Measurements from ENCODE around the gene TMEM214.

The TMEM214 gene

DNA sequence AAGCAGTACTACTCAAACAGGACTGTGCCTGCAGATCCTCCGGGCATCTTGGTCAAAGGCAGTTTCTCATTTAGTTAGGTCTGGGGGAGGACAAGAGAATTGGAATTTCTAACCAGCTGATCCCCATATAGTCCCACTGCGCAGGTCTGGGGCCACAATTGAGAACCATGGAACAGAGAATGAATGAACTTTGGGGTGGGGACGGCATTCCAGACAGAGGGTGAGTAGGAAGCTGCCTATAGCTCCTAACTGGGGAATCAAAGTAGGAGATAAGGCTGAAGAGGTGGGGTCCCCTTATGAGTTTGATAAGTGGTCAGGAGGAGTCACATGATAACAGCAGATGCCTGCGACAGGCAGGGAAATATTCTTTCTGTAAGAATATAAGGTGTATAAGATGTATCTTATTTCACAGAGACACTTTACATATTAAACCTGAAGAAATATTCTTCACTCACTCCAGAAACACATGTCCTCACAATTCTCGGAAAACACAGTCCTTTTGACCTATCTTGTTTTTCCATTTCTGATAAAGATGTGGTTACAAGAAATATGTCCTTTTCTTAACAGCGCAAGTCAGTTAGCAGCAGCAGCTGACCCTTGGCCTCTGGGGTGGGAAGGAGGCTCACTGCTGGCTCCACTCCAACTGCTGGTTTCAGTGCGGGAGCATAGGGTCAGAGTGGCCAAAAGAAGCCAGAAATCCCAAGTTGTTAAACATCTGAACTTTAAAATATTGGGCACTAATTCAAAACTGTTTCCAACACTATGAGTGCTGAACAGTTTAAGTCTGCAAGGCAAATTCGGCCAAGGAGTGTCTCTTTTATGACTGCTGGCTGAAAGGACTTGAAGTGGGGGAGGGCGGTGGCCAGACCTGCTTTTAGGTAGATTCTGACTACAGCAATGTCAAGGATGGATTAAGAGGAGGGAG is 12.6 kb upstream of the TMEM214 start:
- ChIA-PET CTCF (interaction anchor here (0.7 to 7.2 kb wide), 2 partner anchors 58 to 67 kb away, joined by 3 to 153 read pairs; no protein-coding TSS in a partner anchor), POLR2A (interaction anchor here (1.0 to 1.4 kb wide), 2 partner anchors 52 to 65 kb away, joined by 3 to 5 read pairs; no protein-coding TSS in a partner anchor)
- TF ChIP-seq ZNF384 (IDR thresholded peaks at IDR 0.05) (no peak), SP1 (IDR thresholded peaks at IDR 0.05) (no peak), FOXK2 (IDR thresholded peaks at IDR 0.05) (no peak), ARNT (IDR thresholded peaks at IDR 0.05) (no peak), HDGF (IDR thresholded peaks at IDR 0.05; ENCODE audit: borderline replicate concordance) (no peak), SUZ12 (IDR thresholded peaks at IDR 0.05) (no peak), FOXA1 (IDR thresholded peaks at IDR 0.05) (no peak), NFRKB (IDR thresholded peaks at IDR 0.05) (no peak), L3MBTL2 (conservative IDR thresholded peaks at IDR 0.05) (no peak), FOXM1 (IDR thresholded peaks at IDR 0.05; ENCODE audit: borderline replicate concordance) (no peak), ELF4 (IDR thresholded peaks at IDR 0.05) (no peak)
- TF ChIP-seq, protein P1, sequence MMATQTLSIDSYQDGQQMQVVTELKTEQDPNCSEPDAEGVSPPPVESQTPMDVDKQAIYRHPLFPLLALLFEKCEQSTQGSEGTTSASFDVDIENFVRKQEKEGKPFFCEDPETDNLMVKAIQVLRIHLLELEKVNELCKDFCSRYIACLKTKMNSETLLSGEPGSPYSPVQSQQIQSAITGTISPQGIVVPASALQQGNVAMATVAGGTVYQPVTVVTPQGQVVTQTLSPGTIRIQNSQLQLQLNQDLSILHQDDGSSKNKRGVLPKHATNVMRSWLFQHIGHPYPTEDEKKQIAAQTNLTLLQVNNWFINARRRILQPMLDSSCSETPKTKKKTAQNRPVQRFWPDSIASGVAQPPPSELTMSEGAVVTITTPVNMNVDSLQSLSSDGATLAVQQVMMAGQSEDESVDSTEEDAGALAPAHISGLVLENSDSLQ (IDR thresholded peaks at IDR 0.05): no peak
- DNase-seq (ENCODE audit: extremely low spot score): no peak

- CTCF ChIA-PET: interaction anchor here (0.7 kb wide), 1 partner anchor 9 kb away, joined by 3 read pairs; no protein-coding TSS in a partner anchor
- POLR2A ChIA-PET: interaction anchor here (0.5 kb wide), 1 partner anchor 30 kb away, joined by 3 read pairs; no protein-coding TSS in a partner anchor
- no peak for TF ChIP-seq TARDBP (IDR thresholded peaks at IDR 0.05)
- TF ChIP-seq NFRKB (IDR thresholded peaks at IDR 0.05): no peak
- no peak for TF ChIP-seq BHLHE40 (IDR thresholded peaks at IDR 0.05; ENCODE audit: borderline replicate concordance)
- TF ChIP-seq, protein P1 (IDR thresholded peaks at IDR 0.05): no peak
- no peak for DNase-seq (ENCODE audit: extremely low spot score)
Measured at GRCh38 chr2:27021253-27022049, 11.3 kb upstream of the TMEM214 start.

DNA sequence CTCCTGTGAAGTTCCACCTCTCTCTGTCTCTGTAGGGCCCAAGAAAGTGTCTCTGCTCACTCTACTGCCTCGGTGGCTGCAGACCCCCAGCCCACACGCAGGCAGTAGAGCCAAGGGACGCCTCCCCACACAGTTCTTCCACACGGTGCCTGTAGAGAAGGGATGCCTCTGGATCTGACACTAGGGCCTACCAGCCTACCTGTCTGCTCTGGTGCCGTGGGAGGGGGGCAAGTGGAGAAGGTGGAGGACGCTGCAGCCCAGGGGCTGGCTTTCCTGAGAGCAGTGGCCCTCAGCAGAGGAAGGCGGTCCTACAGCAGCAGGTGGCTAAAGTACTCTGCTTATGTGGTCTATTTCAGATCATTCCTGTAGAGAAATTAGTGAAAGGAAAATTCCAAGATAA is 9.0 kb upstream of the TMEM214 start:
- POLR2A ChIA-PET: no interaction called here
- TF ChIP-seq L3MBTL2 (conservative IDR thresholded peaks at IDR 0.05): no peak
- TF ChIP-seq, protein P1 (IDR thresholded peaks at IDR 0.05): no peak
- CTCF ChIA-PET: interaction anchor here (1.0 kb wide), 2 partner anchors 30 to 62 kb away, joined by 4 read pairs; no protein-coding TSS in a partner anchor
- no peak for DNase-seq (ENCODE audit: extremely low spot score)

DNA sequence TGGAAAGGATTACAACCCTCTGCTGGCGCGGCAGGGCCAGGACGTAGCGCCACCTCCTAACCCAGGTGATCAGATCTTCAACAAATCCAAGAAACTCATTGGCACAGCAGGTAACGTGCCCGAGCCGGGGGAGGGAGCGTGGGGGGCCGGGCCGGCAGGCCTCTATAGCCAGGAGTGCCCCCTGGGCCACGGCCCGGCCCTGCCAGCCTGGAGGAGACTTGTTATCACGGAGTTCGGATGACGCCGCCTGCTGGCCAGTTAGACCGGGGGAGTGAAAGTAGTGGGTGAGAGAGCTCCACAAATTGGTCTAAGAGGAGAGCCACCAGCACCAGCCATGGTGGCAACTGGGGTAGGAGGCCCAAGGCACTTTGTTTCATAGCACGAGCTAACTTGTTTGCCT is 8.6 kb upstream of the TMEM214 start:
- no peak for DNase-seq (ENCODE audit: extremely low spot score)
- ChIA-PET CTCF (interaction anchor here (0.6 to 1.0 kb wide), 3 partner anchors 30 to 62 kb away, joined by 3 to 4 read pairs (median 4); no protein-coding TSS in a partner anchor), POLR2A (interaction anchor here (1.0 to 1.6 kb wide), 2 partner anchors 29 to 47 kb away, joined by 3 read pairs; partner anchors contain the start of gene OST4)
- TF ChIP-seq SP1 (IDR thresholded peaks at IDR 0.05) (no peak), FOXM1 (IDR thresholded peaks at IDR 0.05; ENCODE audit: borderline replicate concordance) (no peak), LEF1 (IDR thresholded peaks at IDR 0.05; ENCODE audit: borderline replicate concordance) (no peak), BHLHE40 (IDR thresholded peaks at IDR 0.05; ENCODE audit: borderline replicate concordance) (no peak)

DNA sequence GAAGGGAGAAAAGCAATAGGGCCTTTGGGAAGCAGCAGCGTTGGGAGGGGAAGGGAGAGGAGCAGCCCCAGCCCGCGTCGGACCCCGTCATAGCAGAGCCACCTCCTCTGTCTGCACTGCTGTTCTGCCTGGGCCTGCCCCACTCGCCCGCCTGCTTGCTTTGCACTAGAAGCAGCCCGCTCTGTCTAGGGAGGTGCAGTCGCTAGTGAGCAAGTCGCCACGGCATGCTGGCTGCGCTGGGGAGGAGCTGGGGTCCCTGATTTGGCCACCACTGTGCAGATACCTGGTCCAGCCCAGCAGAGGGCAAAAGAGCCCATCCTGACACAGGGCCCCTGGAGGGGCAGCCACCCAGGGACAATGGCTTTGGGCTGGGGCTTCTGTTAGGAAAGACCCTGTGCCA is 8.0 kb upstream of the TMEM214 start:
- no peak for DNase-seq (ENCODE audit: extremely low spot score)
- ChIA-PET CTCF (interaction anchor here (0.6 to 1.0 kb wide), 4 partner anchors 14 to 63 kb away, joined by 3 to 4 read pairs (median 4); no protein-coding TSS in a partner anchor), POLR2A (interaction anchor here (0.8 to 1.6 kb wide), 3 partner anchors 8 to 46 kb away, joined by 3 to 4 read pairs (median 3); partner anchors contain the start of gene OST4)
- TF ChIP-seq HDGF (IDR thresholded peaks at IDR 0.05; ENCODE audit: borderline replicate concordance) (no peak), ELF4 (IDR thresholded peaks at IDR 0.05) (no peak), ARNT (IDR thresholded peaks at IDR 0.05) (no peak)

DNA sequence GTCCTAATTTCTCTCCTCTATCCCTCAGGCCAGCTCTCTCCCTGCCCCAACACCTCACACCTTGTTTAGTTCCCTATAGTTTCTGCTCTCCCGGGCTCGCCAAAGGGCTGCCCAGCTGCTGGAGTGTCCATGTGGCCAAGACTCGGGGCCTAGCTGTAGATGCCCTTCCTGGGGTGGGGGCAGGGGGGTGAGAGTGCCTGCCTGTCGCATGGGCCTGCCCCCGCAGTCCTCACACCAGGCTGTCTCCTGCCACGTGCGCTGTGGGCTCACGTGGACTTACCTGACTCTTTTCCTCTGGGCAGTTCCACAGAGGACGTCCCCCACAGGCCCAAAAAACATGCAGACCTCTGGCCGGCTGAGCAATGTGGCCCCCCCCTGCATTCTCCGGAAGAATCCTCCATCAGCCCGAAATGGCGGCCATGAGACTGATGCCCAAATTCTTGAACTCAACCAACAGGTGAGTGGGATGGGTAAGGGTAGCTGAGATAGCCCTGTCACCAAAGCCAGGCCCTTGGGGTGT is 7.4 kb upstream of the TMEM214 start:
- DNase-seq (ENCODE audit: extremely low spot score): no peak
- TF ChIP-seq TARDBP (IDR thresholded peaks at IDR 0.05) (no peak), ELF4 (IDR thresholded peaks at IDR 0.05) (no peak), FOXK2 (IDR thresholded peaks at IDR 0.05) (no peak), ZNF384 (IDR thresholded peaks at IDR 0.05) (no peak), SUZ12 (IDR thresholded peaks at IDR 0.05) (no peak), NFRKB (IDR thresholded peaks at IDR 0.05) (no peak), L3MBTL2 (conservative IDR thresholded peaks at IDR 0.05) (no peak), CTBP1 (IDR thresholded peaks at IDR 0.05; ENCODE audit: borderline replicate concordance) (no peak), BHLHE40 (IDR thresholded peaks at IDR 0.05; ENCODE audit: borderline replicate concordance) (no peak), ARNT (IDR thresholded peaks at IDR 0.05) (no peak), FOXM1 (IDR thresholded peaks at IDR 0.05; ENCODE audit: borderline replicate concordance) (no peak), FOXA1 (IDR thresholded peaks at IDR 0.05) (no peak), LEF1 (IDR thresholded peaks at IDR 0.05; ENCODE audit: borderline replicate concordance) (no peak)
- POLR2A ChIA-PET: interaction anchor here (0.8 to 1.6 kb wide), 4 partner anchors 9 to 46 kb away, joined by 3 to 4 read pairs (median 3); partner anchors contain the start of gene OST4
- CTCF ChIA-PET: interaction anchor here (0.9 to 1.0 kb wide), 2 partner anchors 9 to 14 kb away, joined by 3 to 4 read pairs; no protein-coding TSS in a partner anchor
